Measurements from ENCODE around the gene ACTN1. TPM values are rescaled to one million over a fixed set of nuclear protein-coding genes. Genes with fewer than 3 reads are reported as not detected.

Gene ACTN1
- total RNA-seq, 4 donors from 2014 or later = 958 to 2,110 (median 1,439) TPM

GRCh38 chr14:69002069-69002468 lies 23.0 kb upstream of the ACTN1 start:
- intact Hi-C loops (cut with DNase I) = no loop called here
- TF ChIP-seq CTCF (IDR thresholded peaks at IDR 0.05) (peak in 2 of 3 experiments; percentile 7 to 31), EP300 (IDR thresholded peaks at IDR 0.05) (no peak), POLR2A (IDR thresholded peaks at IDR 0.05; ENCODE audit: low read depth) (no peak), POLR2AphosphoS5 (IDR thresholded peaks at IDR 0.05) (peak in 1 of 2 donors; percentile 50)

DNA sequence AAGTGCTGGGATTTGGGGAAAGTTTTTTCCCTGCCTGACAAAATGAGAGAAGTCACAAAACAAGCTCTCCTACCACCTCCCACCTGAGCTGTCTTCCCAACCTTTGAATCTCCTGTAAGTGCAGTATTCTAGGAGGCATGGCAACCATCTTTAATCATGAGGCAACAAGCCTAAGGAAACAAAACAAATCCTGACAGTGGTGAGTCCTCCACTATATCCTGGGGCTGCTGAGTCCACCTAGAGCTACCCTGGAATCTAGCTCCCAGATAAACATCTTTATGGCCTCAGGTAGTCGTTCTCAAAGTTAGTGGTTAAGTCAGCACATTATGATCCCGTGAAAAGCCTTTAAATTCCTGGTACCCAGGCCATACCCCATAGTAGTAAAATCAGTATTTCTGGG lies 22.3 kb upstream of the ACTN1 start:
- no peak for DNase-seq (ENCODE audit: extremely low spot score)
- Histone ChIP-seq H3K4me1 (peaks cover 10 to 24% (median 19%) of the 10 kb centered on the region in 4 donors), H3K4me3 (no peak overlapping the region), H3K27ac (replicated peaks in 1 of 4) (no peak overlapping the region), H3K9me3 (no peaks in the 10 kb centered on the region), H3K27me3 (no peaks in the 10 kb centered on the region), H3K36me3 (no peaks in the 10 kb centered on the region)
- TF ChIP-seq EP300 (IDR thresholded peaks at IDR 0.05) = no peak
- TF ChIP-seq POLR2AphosphoS5 (IDR thresholded peaks at IDR 0.05) = no peak
- TF ChIP-seq POLR2A (IDR thresholded peaks at IDR 0.05; ENCODE audit: low read depth) = no peak
- TF ChIP-seq CTCF (IDR thresholded peaks at IDR 0.05) = no peak
- intact Hi-C loops (cut with DNase I) = no loop called here
- WGBS = 100% methylated on average over 2 of the region's 2 CpGs

More at GRCh38 chr14:69002069-69002468, 23.0 kb upstream of the ACTN1 start:
- Histone ChIP-seq H3K27me3 (no peaks in the 10 kb centered on the region), H3K36me3 (no peaks in the 10 kb centered on the region), H3K4me3 (no peak overlapping the region), H3K9me3 (no peaks in the 10 kb centered on the region), H3K4me1 (peaks cover 10 to 26% (median 19%) of the 10 kb centered on the region in 4 donors), H3K27ac (replicated peaks in 1 of 4) (no peak overlapping the region)
- no peak for DNase-seq (ENCODE audit: extremely low spot score)
- 86% methylated on average over 3 of the region's 3 CpGs for WGBS

DNA sequence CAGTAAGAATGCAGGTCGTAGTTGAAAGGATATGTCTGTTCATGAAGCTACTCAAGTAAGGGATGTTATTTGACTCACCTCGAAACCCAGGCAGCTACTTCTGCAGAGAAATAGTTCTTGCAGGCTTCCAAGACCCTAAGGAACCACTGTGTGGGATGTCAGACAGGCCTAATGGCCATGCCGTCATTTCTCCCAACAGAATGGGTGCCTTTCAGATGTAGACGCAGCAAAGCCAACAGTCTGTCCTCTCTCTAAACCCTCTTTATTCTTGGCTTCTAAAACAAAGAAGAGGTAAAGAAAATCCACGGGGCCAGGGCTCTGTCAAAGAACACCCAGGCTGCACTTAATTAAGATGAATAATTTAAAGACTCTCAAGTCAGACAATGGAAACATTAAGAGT lies 19.0 kb upstream of the ACTN1 start:
- DNase-seq (ENCODE audit: extremely low spot score) = no peak
- no peaks in the 10 kb centered on the region for H3K36me3 ChIP-seq
- no peaks in the 10 kb centered on the region for H3K9me3 ChIP-seq
- TF ChIP-seq POLR2AphosphoS5 (IDR thresholded peaks at IDR 0.05) = no peak
- no peak for TF ChIP-seq EP300 (IDR thresholded peaks at IDR 0.05)
- TF ChIP-seq CTCF (IDR thresholded peaks at IDR 0.05) = no peak
- TF ChIP-seq POLR2A (IDR thresholded peaks at IDR 0.05; ENCODE audit: low read depth) = no peak
- no peaks in the 10 kb centered on the region for H3K27me3 ChIP-seq
- H3K27ac ChIP-seq (replicated peaks in 1 of 4) = no peak overlapping the region
- WGBS = 72% methylated on average over 5 of the region's 5 CpGs
- no peaks in the 10 kb centered on the region for H3K4me1 ChIP-seq
- H3K4me3 ChIP-seq = no peak overlapping the region
- intact Hi-C loops (cut with DNase I) = no loop called here

GRCh38 chr14:68995731-68996130 lies 16.6 kb upstream of the ACTN1 start:
- H3K4me3 ChIP-seq = no peak overlapping the region
- H3K4me1 ChIP-seq = no peaks in the 10 kb centered on the region
- H3K27ac ChIP-seq (replicated peaks in 1 of 4) = no peak overlapping the region
- no peaks in the 10 kb centered on the region for H3K27me3 ChIP-seq
- intact Hi-C loops (cut with DNase I) = no loop called here
- H3K36me3 ChIP-seq = no peaks in the 10 kb centered on the region
- H3K9me3 ChIP-seq = no peaks in the 10 kb centered on the region
- no peak for DNase-seq (ENCODE audit: extremely low spot score)
- WGBS = 89% methylated on average over 4 of the region's 4 CpGs
- no peak for TF ChIP-seq POLR2AphosphoS5 (IDR thresholded peaks at IDR 0.05)
- TF ChIP-seq POLR2A (IDR thresholded peaks at IDR 0.05; ENCODE audit: low read depth) = no peak
- no peak for TF ChIP-seq CTCF (IDR thresholded peaks at IDR 0.05)
- TF ChIP-seq EP300 (IDR thresholded peaks at IDR 0.05) = no peak

DNA sequence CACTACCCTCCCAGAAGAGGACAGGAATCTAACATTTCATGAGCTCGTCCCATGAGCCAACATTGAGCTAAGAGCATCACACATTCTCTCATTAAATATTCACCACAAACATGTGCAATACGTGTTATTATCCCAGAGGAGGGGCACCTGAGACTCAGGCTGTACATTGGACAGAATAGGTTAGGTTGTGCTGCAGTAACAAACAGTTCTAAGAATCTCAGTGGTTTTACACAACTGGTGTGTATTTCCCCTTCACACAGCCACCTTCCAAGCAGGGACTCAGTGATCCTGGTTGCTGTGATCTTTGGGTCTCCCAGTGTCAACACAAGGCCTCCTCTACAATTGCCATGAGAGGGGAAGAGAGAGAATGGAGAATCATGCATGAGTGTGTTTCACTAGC lies 15.0 kb upstream of the ACTN1 start:
- 88% methylated on average over 2 of the region's 2 CpGs for WGBS
- intact Hi-C loops (cut with DNase I) = no loop called here
- Histone ChIP-seq H3K27ac (replicated peaks in 1 of 4) (no peak overlapping the region), H3K36me3 (no peaks in the 10 kb centered on the region), H3K4me1 (no peaks in the 10 kb centered on the region), H3K4me3 (no peak overlapping the region), H3K9me3 (no peaks in the 10 kb centered on the region), H3K27me3 (no peaks in the 10 kb centered on the region)
- TF ChIP-seq POLR2A (IDR thresholded peaks at IDR 0.05; ENCODE audit: low read depth) (no peak), EP300 (IDR thresholded peaks at IDR 0.05) (no peak), CTCF (IDR thresholded peaks at IDR 0.05) (no peak), POLR2AphosphoS5 (IDR thresholded peaks at IDR 0.05) (no peak)
- no peak for DNase-seq (ENCODE audit: extremely low spot score)

Measured in esophagus muscularis mucosa (tissue), 4 donors.